Measurements from ENCODE around the gene OR51E2.

OR51E2 gene

GRCh38 chr11:4662876-4663275 is 34.8 kb downstream of the OR51E2 start:
- DNase-seq, result no peak

- no peak for DNase-seq
Observed at GRCh38 chr11:4658629-4659445, 38.8 kb downstream of the OR51E2 start.

- no peak for DNase-seq
Observed at GRCh38 chr11:4654635-4655369, 42.9 kb downstream of the OR51E2 start.

- no peak for DNase-seq
Observed at GRCh38 chr11:4647766-4648165, 49.9 kb downstream of the OR51E2 start.

- DNase-seq, result no peak
Observed at GRCh38 chr11:4645974-4646373, 51.7 kb downstream of the OR51E2 start.

- no peak for DNase-seq
Observed at GRCh38 chr11:4644233-4644632, 53.4 kb downstream of the OR51E2 start.

- DNase-seq, result no peak
Observed at GRCh38 chr11:4643682-4644081, 54.0 kb downstream of the OR51E2 start, which contains the start of gene OR51E1. Gene OR51E1 (plus strand): TSS chr11:4643982. CDS start chr11:4652527, 8,545 bp downstream.

GRCh38 chr11:4643076-4643475 is 54.6 kb downstream of the OR51E2 start:
- no peak for DNase-seq

- no peak for DNase-seq
Observed at GRCh38 chr11:4642043-4642442, 55.6 kb downstream of the OR51E2 start.

GRCh38 chr11:4641501-4641900 is 56.2 kb downstream of the OR51E2 start:
- no peak for DNase-seq

GRCh38 chr11:4639931-4640330 is 57.7 kb downstream of the OR51E2 start:
- DNase-seq, result no peak

- no peak for DNase-seq
Observed at GRCh38 chr11:4637662-4638047, 60.0 kb downstream of the OR51E2 start.

- peak; percentile 49 for DNase-seq
Observed at GRCh38 chr11:4636962-4637661, 60.5 kb downstream of the OR51E2 start, which contains the start of gene OR51D1. Gene OR51D1 (plus strand): TSS chr11:4637477. CDS start chr11:4639791, 2,314 bp downstream.

- no peak for DNase-seq
Observed at GRCh38 chr11:4636136-4636535, 61.5 kb downstream of the OR51E2 start.

Measured in CD4-positive, alpha-beta T cell treated with Interferon gamma for 1 hour (primary cell).